WTC11 (cell line): ENCODE data around the gene WDR83. TPM values are rescaled to one million over a fixed set of nuclear protein-coding genes. Genes with fewer than 3 reads are reported as not detected.

Experiments
- ATAC-seq: fragments of 200-7000 bp; cut with Tn5 transposase; 2 replicates; pipeline ENCODE4 v1.10.0; 2021; ENCODE audit warnings: mild to moderate bottlenecking, moderate library complexity
- CTCF ChIA-PET: fragments of 300-600 bp; sonication (Branson Sonifier 250); formaldehyde crosslinking; loops from one replicate; lab custom pipeline; 2021; ENCODE audit warnings: antibody characterized with exemption; lab: Charles Lee
- POLR2A ChIA-PET: fragments of 350-600 bp; sonication (Branson Sonifier 250); formaldehyde crosslinking; loops from one replicate; lab custom pipeline; 2021; ENCODE audit warnings: antibody characterized with exemption; lab: Charles Lee
- DNase-seq: peaks from one replicate; pipeline ENCODE4 v3.0.0; 2021; ENCODE audit warnings: low spot score
- H3K27ac Mint-ChIP-seq: 2 replicates; pipeline ENCODE4 v1.8.0; 2021; ENCODE audit warnings: mixed read lengths
- H3K27me3 Mint-ChIP-seq: 2 replicates; pipeline ENCODE4 v1.8.0; 2021; ENCODE audit warnings: low read depth, mild to moderate bottlenecking, moderate library complexity, mixed read lengths
- H3K36me3 Mint-ChIP-seq: 2 replicates; pipeline ENCODE4 v1.8.0; 2021; ENCODE audit warnings: mixed read lengths
- H3K4me1 Mint-ChIP-seq: 2 replicates; pipeline ENCODE4 v1.8.0; 2022; ENCODE audit warnings: mixed read lengths
- H3K4me3 Mint-ChIP-seq: 2 replicates; pipeline ENCODE4 v1.8.0; 2021; ENCODE audit warnings: mild to moderate bottlenecking, moderate library complexity, mixed read lengths
- H3K9me3 Mint-ChIP-seq: 2 replicates; pipeline ENCODE4 v1.8.0; 2021; ENCODE audit warnings: mixed read lengths
- ATF1 ChIP-seq: sonication (generic); formaldehyde crosslinking; IDR thresholded peaks from 2 replicates; pipeline ENCODE4 v1.8.1; 2023; ENCODE audit warnings: mild to moderate bottlenecking, moderate library complexity, missing genetic modification reagents
- ELF4 ChIP-seq: sonication (generic); formaldehyde crosslinking; IDR thresholded peaks from 2 replicates; pipeline ENCODE4 v1.8.1; 2022; ENCODE audit warnings: low read depth, mild to moderate bottlenecking, moderate library complexity, missing genetic modification reagents
- ESRRA ChIP-seq: sonication (generic); formaldehyde crosslinking; IDR thresholded peaks from 2 replicates; pipeline ENCODE4 v1.8.1; 2022; ENCODE audit warnings: mild to moderate bottlenecking, missing genetic modification reagents, borderline replicate concordance
- ETV6 ChIP-seq: sonication (generic); formaldehyde crosslinking; IDR thresholded peaks from 2 replicates; pipeline ENCODE4 v1.8.1; 2022; ENCODE audit warnings: mild to moderate bottlenecking, missing genetic modification reagents
- FOXK1 ChIP-seq: sonication (generic); formaldehyde crosslinking; IDR thresholded peaks from 2 replicates; pipeline ENCODE4 v1.8.0; 2022; ENCODE audit warnings: mild to moderate bottlenecking, moderate library complexity, missing genetic modification reagents
- FOXP1 ChIP-seq: sonication (generic); formaldehyde crosslinking; IDR thresholded peaks from 2 replicates; pipeline ENCODE4 v1.8.0; 2022; ENCODE audit warnings: missing genetic modification reagents, mild to moderate bottlenecking, moderate library complexity, borderline replicate concordance
- HMGA2 ChIP-seq: fragments of 250-450 bp; sonication (Bioruptor Pico); IDR thresholded peaks from 2 replicates; pipeline ENCODE4 v1.4.0; 2021; ENCODE audit warnings: mild to moderate bottlenecking, moderate library complexity
- JAZF1 ChIP-seq: fragments of 250-450 bp; sonication (Bioruptor Pico); IDR thresholded peaks from 2 replicates; pipeline ENCODE4 v1.9.0; 2021; ENCODE audit warnings: moderate library complexity, mild to moderate bottlenecking, inconsistent platforms
- KAT7 ChIP-seq: sonication (generic); formaldehyde crosslinking; IDR thresholded peaks from 2 replicates; pipeline ENCODE4 v1.8.1; 2023; ENCODE audit warnings: missing genetic modification reagents, mild to moderate bottlenecking, borderline replicate concordance
- NR1H2 ChIP-seq: sonication (generic); formaldehyde crosslinking; IDR thresholded peaks from 2 replicates; pipeline ENCODE4 v1.9.0; 2021; ENCODE audit warnings: mild to moderate bottlenecking, moderate library complexity, missing genetic modification reagents
- NR3C1 ChIP-seq: sonication (generic); formaldehyde crosslinking; conservative IDR thresholded peaks from 2 replicates; pipeline ENCODE4 v1.8.1; 2023; ENCODE audit warnings: low read depth, mild to moderate bottlenecking, missing genetic modification reagents
- TP53 ChIP-seq: sonication (generic); formaldehyde crosslinking; IDR thresholded peaks from 2 replicates; pipeline ENCODE4 v1.8.1; 2023; ENCODE audit warnings: mild to moderate bottlenecking, missing genetic modification reagents
- ZBTB21 ChIP-seq: sonication (generic); formaldehyde crosslinking; IDR thresholded peaks from 2 replicates; pipeline ENCODE4 v1.8.1; 2023; ENCODE audit warnings: mild to moderate bottlenecking, missing genetic modification reagents, borderline replicate concordance
- total RNA-seq: library from RNA; stranded (reverse); gene quantifications from 3 replicates; pipeline ENCODE4 v1.2.3, GENCODE V29; 2021
- TF ChIP-seq, protein P1 (sequence below): sonication (generic); formaldehyde crosslinking; IDR thresholded peaks from 2 replicates; pipeline ENCODE4 v1.8.1; 2023; ENCODE audit warnings: mild to moderate bottlenecking, moderate library complexity, missing genetic modification reagents
- TF ChIP-seq, protein P2 (sequence below): fragments of 200-600 bp; IDR thresholded peaks from 2 replicates; pipeline ENCODE4 v1.8.0; 2022; ENCODE audit warnings: antibody characterized with exemption
- TF ChIP-seq, protein P3 (sequence below): sonication (generic); formaldehyde crosslinking; IDR thresholded peaks from 2 replicates; pipeline ENCODE4 v1.8.0; 2023; ENCODE audit warnings: missing genetic modification reagents, mild to moderate bottlenecking, borderline replicate concordance
- TF ChIP-seq, protein P4 (sequence below): sonication (generic); formaldehyde crosslinking; IDR thresholded peaks from 2 replicates; pipeline ENCODE4 v1.8.1; 2023; ENCODE audit warnings: mild to moderate bottlenecking, missing genetic modification reagents, moderate library complexity
- TF ChIP-seq, protein P5 (sequence below): sonication (generic); formaldehyde crosslinking; conservative IDR thresholded peaks from 2 replicates; pipeline ENCODE4 v1.8.1; 2023; ENCODE audit warnings: mild to moderate bottlenecking, low read depth, missing genetic modification reagents, moderate library complexity
- TF ChIP-seq, protein P6 (sequence below): sonication (generic); formaldehyde crosslinking; IDR thresholded peaks from 2 replicates; pipeline ENCODE4 v1.8.0; 2022; ENCODE audit warnings: missing genetic modification reagents

Gene WDR83
- total RNA-seq, 1 experiment from 2014 or later: 21.8 TPM

DNA sequence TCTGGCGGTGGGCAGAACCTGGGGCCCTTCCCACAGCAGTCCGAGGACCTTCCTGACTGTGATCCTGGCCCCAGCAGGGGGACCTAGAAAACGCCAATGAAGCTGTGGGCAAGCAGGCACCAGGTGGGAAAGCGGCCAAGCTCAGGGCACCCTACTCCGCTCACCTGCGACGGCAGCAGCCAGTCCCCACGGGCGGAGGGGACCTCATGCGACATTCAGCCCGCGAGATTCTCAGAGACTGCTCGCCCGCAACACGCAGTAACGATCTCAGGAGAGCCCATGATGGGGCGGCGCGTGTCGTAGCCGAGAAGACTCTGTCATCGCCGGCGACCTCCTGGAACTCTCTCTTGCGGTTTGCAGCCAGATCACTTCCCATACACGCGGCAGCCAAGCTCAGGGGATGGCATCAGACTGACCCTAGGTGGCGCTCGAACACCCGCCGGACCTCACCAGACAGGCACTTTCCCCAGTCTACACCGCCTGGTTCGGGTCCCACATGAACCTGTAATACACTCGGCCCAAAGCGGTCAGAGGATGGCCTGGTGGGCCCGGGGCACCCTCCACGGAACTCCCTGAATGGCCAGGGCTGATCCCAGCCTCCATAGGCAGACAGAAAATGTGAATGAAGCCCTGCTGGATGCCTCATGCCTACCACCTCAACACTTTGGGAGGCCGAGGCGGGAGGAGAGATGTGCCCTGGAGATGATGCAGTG, 26.6 kb upstream of the WDR83 start (continued):
- TF ChIP-seq, protein P1, sequence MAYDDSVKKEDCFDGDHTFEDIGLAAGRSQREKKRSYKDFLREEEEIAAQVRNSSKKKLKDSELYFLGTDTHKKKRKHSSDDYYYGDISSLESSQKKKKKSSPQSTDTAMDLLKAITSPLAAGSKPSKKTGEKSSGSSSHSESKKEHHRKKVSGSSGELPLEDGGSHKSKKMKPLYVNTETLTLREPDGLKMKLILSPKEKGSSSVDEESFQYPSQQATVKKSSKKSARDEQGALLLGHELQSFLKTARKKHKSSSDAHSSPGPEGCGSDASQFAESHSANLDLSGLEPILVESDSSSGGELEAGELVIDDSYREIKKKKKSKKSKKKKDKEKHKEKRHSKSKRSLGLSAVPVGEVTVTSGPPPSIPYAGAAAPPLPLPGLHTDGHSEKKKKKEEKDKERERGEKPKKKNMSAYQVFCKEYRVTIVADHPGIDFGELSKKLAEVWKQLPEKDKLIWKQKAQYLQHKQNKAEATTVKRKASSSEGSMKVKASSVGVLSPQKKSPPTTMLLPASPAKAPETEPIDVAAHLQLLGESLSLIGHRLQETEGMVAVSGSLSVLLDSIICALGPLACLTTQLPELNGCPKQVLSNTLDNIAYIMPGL (CRISPR knock-in tag): peak; percentile 95
- TF ChIP-seq ELF4 (CRISPR knock-in tag) (no peak), ETV6 (peak; percentile 58; the same call in 1 of the 2 replicates), FOXP1 (CRISPR knock-in tag) (peak; percentile 92; the same call in 1 of the 2 replicates), NR1H2 (no peak), FOXK1 (peak; percentile 64; the same call in 1 of the 2 replicates), KAT7 (CRISPR knock-in tag) (0 out of 2 replicates have a peak, but pooled peaks have one; percentile 80), ESRRA (0 out of 2 replicates have a peak, but pooled peaks have one; percentile 49), TP53 (CRISPR knock-in tag) (0 out of 2 replicates have a peak, but pooled peaks have one; percentile 68), HMGA2 (no peak)
- TF ChIP-seq, protein P2, sequence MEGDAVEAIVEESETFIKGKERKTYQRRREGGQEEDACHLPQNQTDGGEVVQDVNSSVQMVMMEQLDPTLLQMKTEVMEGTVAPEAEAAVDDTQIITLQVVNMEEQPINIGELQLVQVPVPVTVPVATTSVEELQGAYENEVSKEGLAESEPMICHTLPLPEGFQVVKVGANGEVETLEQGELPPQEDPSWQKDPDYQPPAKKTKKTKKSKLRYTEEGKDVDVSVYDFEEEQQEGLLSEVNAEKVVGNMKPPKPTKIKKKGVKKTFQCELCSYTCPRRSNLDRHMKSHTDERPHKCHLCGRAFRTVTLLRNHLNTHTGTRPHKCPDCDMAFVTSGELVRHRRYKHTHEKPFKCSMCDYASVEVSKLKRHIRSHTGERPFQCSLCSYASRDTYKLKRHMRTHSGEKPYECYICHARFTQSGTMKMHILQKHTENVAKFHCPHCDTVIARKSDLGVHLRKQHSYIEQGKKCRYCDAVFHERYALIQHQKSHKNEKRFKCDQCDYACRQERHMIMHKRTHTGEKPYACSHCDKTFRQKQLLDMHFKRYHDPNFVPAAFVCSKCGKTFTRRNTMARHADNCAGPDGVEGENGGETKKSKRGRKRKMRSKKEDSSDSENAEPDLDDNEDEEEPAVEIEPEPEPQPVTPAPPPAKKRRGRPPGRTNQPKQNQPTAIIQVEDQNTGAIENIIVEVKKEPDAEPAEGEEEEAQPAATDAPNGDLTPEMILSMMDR: peak; percentile 82
- TF ChIP-seq, protein P3, sequence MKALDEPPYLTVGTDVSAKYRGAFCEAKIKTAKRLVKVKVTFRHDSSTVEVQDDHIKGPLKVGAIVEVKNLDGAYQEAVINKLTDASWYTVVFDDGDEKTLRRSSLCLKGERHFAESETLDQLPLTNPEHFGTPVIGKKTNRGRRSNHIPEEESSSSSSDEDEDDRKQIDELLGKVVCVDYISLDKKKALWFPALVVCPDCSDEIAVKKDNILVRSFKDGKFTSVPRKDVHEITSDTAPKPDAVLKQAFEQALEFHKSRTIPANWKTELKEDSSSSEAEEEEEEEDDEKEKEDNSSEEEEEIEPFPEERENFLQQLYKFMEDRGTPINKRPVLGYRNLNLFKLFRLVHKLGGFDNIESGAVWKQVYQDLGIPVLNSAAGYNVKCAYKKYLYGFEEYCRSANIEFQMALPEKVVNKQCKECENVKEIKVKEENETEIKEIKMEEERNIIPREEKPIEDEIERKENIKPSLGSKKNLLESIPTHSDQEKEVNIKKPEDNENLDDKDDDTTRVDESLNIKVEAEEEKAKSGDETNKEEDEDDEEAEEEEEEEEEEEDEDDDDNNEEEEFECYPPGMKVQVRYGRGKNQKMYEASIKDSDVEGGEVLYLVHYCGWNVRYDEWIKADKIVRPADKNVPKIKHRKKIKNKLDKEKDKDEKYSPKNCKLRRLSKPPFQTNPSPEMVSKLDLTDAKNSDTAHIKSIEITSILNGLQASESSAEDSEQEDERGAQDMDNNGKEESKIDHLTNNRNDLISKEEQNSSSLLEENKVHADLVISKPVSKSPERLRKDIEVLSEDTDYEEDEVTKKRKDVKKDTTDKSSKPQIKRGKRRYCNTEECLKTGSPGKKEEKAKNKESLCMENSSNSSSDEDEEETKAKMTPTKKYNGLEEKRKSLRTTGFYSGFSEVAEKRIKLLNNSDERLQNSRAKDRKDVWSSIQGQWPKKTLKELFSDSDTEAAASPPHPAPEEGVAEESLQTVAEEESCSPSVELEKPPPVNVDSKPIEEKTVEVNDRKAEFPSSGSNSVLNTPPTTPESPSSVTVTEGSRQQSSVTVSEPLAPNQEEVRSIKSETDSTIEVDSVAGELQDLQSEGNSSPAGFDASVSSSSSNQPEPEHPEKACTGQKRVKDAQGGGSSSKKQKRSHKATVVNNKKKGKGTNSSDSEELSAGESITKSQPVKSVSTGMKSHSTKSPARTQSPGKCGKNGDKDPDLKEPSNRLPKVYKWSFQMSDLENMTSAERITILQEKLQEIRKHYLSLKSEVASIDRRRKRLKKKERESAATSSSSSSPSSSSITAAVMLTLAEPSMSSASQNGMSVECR (CRISPR knock-in tag): peak; percentile 48; the same call in 1 of the 2 replicates

DNA sequence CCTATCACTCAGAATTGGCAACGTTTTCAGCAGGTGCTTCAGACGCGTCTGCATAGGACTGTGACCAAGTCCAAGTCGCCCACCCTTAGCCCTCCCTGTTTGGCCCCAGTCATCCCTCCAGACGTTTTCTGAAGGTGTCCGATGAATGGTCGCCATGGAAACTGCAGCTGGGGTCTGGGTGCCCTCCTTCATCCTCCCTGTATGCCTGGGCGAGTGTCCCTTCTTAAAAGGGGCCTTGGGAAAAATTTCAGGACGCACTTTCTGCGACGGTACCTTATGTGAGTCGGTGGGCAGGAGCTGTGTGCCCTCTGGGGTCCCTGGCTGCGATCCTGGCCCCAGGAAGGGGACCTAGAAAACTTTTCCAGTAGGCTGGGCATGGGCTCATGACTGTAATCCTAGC, 25.2 kb upstream of the WDR83 start:
- Mint-ChIP-seq H3K4me3 (no peak overlapping the region), H3K36me3 (no peaks in the 10 kb centered on the region), H3K27me3 (peaks cover 20% of the 10 kb centered on the region; the same call in 1 of the 2 replicates), H3K9me3 (no peaks in the 10 kb centered on the region), H3K4me1 (0 out of 2 replicates have a peak, but pooled peaks cover 3% of the 10 kb centered on the region), H3K27ac (no peak overlapping the region)
- no peak for ATAC-seq
- ChIA-PET POLR2A (interaction anchor here (0.6 kb wide), 1 partner anchor 37 kb away, joined by 4 read pairs; no protein-coding TSS in a partner anchor), CTCF (interaction anchor here (1.0 to 1.5 kb wide), 2 partner anchors 16 to 32 kb away, joined by 4 read pairs; no protein-coding TSS in a partner anchor)
- DNase-seq: no peak
- TF ChIP-seq ELF4 (CRISPR knock-in tag) (no peak), NR3C1 (CRISPR knock-in tag) (no peak), ATF1 (CRISPR knock-in tag) (no peak), KAT7 (CRISPR knock-in tag) (no peak), JAZF1 (CRISPR knock-in tag) (no peak), ZBTB21 (CRISPR knock-in tag) (no peak)
- TF ChIP-seq, protein P4, sequence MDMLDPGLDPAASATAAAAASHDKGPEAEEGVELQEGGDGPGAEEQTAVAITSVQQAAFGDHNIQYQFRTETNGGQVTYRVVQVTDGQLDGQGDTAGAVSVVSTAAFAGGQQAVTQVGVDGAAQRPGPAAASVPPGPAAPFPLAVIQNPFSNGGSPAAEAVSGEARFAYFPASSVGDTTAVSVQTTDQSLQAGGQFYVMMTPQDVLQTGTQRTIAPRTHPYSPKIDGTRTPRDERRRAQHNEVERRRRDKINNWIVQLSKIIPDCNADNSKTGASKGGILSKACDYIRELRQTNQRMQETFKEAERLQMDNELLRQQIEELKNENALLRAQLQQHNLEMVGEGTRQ (CRISPR knock-in tag): no peak
- TF ChIP-seq, protein P5, sequence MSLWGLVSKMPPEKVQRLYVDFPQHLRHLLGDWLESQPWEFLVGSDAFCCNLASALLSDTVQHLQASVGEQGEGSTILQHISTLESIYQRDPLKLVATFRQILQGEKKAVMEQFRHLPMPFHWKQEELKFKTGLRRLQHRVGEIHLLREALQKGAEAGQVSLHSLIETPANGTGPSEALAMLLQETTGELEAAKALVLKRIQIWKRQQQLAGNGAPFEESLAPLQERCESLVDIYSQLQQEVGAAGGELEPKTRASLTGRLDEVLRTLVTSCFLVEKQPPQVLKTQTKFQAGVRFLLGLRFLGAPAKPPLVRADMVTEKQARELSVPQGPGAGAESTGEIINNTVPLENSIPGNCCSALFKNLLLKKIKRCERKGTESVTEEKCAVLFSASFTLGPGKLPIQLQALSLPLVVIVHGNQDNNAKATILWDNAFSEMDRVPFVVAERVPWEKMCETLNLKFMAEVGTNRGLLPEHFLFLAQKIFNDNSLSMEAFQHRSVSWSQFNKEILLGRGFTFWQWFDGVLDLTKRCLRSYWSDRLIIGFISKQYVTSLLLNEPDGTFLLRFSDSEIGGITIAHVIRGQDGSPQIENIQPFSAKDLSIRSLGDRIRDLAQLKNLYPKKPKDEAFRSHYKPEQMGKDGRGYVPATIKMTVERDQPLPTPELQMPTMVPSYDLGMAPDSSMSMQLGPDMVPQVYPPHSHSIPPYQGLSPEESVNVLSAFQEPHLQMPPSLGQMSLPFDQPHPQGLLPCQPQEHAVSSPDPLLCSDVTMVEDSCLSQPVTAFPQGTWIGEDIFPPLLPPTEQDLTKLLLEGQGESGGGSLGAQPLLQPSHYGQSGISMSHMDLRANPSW (CRISPR knock-in tag): no peak
- TF ChIP-seq, protein P6, sequence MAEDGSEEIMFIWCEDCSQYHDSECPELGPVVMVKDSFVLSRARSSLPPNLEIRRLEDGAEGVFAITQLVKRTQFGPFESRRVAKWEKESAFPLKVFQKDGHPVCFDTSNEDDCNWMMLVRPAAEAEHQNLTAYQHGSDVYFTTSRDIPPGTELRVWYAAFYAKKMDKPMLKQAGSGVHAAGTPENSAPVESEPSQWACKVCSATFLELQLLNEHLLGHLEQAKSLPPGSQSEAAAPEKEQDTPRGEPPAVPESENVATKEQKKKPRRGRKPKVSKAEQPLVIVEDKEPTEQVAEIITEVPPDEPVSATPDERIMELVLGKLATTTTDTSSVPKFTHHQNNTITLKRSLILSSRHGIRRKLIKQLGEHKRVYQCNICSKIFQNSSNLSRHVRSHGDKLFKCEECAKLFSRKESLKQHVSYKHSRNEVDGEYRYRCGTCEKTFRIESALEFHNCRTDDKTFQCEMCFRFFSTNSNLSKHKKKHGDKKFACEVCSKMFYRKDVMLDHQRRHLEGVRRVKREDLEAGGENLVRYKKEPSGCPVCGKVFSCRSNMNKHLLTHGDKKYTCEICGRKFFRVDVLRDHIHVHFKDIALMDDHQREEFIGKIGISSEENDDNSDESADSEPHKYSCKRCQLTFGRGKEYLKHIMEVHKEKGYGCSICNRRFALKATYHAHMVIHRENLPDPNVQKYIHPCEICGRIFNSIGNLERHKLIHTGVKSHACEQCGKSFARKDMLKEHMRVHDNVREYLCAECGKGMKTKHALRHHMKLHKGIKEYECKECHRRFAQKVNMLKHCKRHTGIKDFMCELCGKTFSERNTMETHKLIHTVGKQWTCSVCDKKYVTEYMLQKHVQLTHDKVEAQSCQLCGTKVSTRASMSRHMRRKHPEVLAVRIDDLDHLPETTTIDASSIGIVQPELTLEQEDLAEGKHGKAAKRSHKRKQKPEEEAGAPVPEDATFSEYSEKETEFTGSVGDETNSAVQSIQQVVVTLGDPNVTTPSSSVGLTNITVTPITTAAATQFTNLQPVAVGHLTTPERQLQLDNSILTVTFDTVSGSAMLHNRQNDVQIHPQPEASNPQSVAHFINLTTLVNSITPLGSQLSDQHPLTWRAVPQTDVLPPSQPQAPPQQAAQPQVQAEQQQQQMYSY (CRISPR knock-in tag): no peak
